Stimulated activated memory B cell treated with anti-CD40 and anti-IgM and Interleukin-4, amounts not matched to agents 10 μg/mL and 1 μg/mL and 100 μg/mL, for 72 hours (primary cell): ENCODE results near the gene BAD.

Experiments used
- ATAC-seq: fragments of 150-1000 bp; cut with Tn5 transposase; 2 replicates; pipeline ENCODE4 v1.10.0; 2021
- H3K27ac Mint-ChIP-seq: one replicate; pipeline ENCODE4 v1.8.0; 2022; ENCODE audit warnings: mild to moderate bottlenecking, mixed read lengths
- H3K27me3 Mint-ChIP-seq: one replicate; pipeline ENCODE4 v1.8.0; 2022; ENCODE audit warnings: mixed read lengths
- H3K36me3 Mint-ChIP-seq: one replicate; pipeline ENCODE4 v1.8.0; 2022; ENCODE audit warnings: mixed read lengths
- H3K4me1 Mint-ChIP-seq: one replicate; pipeline ENCODE4 v1.8.0; 2022; ENCODE audit warnings: mixed read lengths
- H3K4me3 Mint-ChIP-seq: one replicate; pipeline ENCODE4 v1.8.0; 2022; ENCODE audit warnings: mild to moderate bottlenecking, moderate library complexity, mixed read lengths
- H3K9me3 Mint-ChIP-seq: one replicate; pipeline ENCODE4 v1.8.0; 2022; ENCODE audit warnings: mixed read lengths

The BAD gene

DNA sequence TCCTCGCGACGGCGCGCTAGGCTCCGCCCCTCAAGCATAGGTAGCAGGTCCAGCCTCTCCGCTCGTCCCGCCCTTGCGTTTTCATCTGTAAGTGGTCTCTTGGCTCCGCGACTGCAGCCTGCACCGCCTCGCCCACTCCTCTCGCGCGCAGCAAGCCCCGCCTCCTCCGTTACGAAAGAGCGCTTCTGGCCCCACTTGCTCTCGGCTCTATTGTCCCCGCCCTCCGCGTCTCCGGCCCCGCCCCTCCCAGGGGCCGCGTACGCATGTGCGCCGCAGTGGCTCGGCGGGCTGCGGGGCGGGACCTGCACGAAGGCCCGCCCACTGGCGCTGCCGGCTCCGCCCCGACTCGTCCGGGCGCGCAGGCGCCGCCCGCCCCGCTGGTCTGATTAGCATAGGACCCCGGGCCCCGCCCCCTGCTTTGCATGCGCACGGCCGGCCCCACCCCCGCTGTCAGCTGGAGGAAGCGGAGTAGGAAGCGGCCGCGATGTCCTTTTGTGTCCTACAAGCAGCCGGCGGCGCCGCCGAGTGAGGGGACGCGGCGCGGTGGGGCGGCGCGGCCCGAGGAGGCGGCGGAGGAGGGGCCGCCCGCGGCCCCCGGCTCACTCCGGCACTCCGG, 20.7 kb upstream of the BAD start, which contains the start of gene ESRRA:
ESRRA (plus strand) TSS at position 450 of the 616 bp plus-strand sequence. CDS start 1,656 bp downstream, outside the sequence.
- H3K27ac Mint-ChIP-seq, result peak within 1 kb of the TSS; percentile 99
- ATAC-seq, result peak; percentile 91
- H3K9me3 Mint-ChIP-seq, result no peaks in the 10 kb centered on the region
- peaks cover 5% of the 10 kb centered on the region for H3K36me3 Mint-ChIP-seq
- peak within 1 kb of the TSS; percentile 99 for H3K4me3 Mint-ChIP-seq
- peaks cover 35% of the 10 kb centered on the region for H3K4me1 Mint-ChIP-seq
- peaks cover 12% of the 10 kb centered on the region for H3K27me3 Mint-ChIP-seq

- H3K4me1 Mint-ChIP-seq, result peaks cover 42% of the 10 kb centered on the region
- peak; percentile 56 for ATAC-seq
- no peaks in the 10 kb centered on the region for H3K9me3 Mint-ChIP-seq
- peaks cover 5% of the 10 kb centered on the region for H3K36me3 Mint-ChIP-seq
- peak overlapping the region; percentile 94 for H3K4me3 Mint-ChIP-seq
- H3K27ac Mint-ChIP-seq, result peak overlapping the region; percentile 99
- peaks cover 19% of the 10 kb centered on the region for H3K27me3 Mint-ChIP-seq
Measured at GRCh38 chr11:64304316-64305072, 20.0 kb upstream of the BAD start.

GRCh38 chr11:64304032-64304315, 19.5 kb upstream of the BAD start:
- H3K27ac Mint-ChIP-seq, result peak overlapping the region; percentile 99
- H3K9me3 Mint-ChIP-seq, result no peaks in the 10 kb centered on the region

DNA sequence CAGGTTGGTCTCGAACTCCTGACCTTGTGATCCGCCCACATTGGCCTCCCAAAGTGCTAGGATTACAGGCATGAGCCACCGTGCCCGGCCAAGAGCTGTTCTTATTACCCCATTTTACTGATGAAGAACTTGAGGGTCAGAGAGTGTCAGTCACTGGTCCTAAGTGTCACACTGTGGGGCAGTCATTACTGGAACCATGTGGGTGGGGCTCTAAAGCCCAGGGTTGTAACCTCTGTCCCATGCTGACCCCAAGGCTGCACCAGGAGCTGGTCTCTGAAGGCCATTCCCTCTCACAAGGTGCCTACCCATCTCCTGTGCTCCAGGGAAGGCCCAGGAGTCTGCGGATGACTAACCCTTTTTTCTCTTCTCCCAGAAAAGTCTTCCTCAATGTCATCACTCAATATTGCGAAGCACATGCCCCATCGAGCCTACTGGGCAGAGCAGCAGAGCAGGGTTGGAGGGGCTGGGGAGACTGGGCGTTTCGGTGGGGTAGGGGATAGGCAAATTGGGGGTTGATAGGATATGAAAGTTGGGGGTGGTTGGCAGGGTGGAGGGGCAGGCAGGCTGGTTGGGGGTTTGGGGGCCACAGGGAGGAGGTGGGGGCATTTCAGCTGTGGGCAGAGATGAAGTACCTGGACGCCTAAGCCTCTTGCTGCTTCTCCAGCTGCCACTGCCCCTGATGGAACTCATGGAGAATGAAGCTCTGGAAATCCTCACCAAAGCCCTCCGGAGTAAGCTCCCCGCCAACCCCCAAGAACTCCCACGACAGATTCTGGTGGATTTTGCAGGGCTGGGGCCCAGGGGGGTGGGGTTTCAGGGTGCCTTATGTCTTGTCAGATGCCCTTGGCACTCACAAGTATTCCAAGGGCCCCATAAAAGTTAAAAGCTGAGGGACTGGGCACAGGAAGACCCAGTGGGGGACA, 18.9 kb upstream of the BAD start:
- no peak for ATAC-seq
- peak overlapping the region; percentile 99 for H3K27ac Mint-ChIP-seq
- no peaks in the 10 kb centered on the region for H3K9me3 Mint-ChIP-seq
- peaks cover 31% of the 10 kb centered on the region for H3K27me3 Mint-ChIP-seq
- H3K36me3 Mint-ChIP-seq, result peaks cover 5% of the 10 kb centered on the region
- H3K4me3 Mint-ChIP-seq, result peak overlapping the region; percentile 94
- H3K4me1 Mint-ChIP-seq, result peaks cover 47% of the 10 kb centered on the region

More at GRCh38 chr11:64304032-64304315, 19.5 kb upstream of the BAD start:
- H3K36me3 Mint-ChIP-seq, result peaks cover 5% of the 10 kb centered on the region
- peak overlapping the region; percentile 94 for H3K4me3 Mint-ChIP-seq
- H3K27me3 Mint-ChIP-seq, result peaks cover 25% of the 10 kb centered on the region
- ATAC-seq, result no peak
- peaks cover 47% of the 10 kb centered on the region for H3K4me1 Mint-ChIP-seq

DNA sequence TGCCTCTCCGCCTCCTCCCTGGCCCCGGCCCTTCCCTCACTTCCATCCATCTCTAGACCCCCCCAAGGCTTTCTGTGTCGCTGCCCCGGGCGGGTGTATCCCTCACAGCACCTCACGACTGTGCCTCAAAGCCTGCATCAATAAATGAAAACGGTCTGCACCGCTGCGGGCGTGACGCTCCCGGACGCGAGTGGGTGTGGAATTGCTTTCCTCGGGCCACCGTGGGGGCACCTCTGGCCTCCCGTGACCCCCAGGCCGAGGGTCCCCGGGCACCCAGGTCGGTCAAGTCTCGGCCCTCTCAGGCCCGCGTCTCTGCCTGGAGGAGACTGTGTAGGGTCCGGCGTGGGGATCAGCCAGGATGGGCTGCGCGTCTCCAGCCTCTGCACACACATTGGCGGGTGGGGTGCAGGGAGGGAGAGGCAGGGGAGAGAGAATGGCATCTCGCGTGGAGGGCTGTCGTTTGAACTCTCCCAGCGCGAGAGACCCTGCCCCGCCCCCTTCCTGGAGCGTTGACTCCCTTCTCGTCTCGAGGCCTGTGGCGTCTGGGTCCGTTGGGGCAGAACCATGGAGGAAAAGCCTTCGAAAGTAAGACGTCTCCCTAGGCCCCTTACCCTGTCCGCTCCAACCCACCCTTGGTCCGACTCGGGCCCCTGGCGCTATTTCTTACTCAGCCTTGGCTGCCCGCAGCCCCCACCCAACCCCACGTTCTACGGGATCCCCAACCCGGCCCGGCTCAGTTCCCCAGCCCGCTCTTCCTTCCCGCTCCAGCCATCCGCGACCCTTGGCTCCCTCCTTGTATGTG, 15.6 kb upstream of the BAD start, which contains the start of gene CATSPERZ:
CATSPERZ (plus strand) TSS at position 512 of the 802 bp plus-strand sequence; CDS start at position 565, 53 bp downstream.
- H3K4me3 Mint-ChIP-seq, result peak within 1 kb of the TSS; percentile 67
- H3K27me3 Mint-ChIP-seq, result peaks cover 64% of the 10 kb centered on the region
- peaks cover 37% of the 10 kb centered on the region for H3K4me1 Mint-ChIP-seq
- H3K36me3 Mint-ChIP-seq, result no peaks in the 10 kb centered on the region
- H3K9me3 Mint-ChIP-seq, result no peaks in the 10 kb centered on the region
- no peak for ATAC-seq
- no peak within 1 kb of the TSS for H3K27ac Mint-ChIP-seq

DNA sequence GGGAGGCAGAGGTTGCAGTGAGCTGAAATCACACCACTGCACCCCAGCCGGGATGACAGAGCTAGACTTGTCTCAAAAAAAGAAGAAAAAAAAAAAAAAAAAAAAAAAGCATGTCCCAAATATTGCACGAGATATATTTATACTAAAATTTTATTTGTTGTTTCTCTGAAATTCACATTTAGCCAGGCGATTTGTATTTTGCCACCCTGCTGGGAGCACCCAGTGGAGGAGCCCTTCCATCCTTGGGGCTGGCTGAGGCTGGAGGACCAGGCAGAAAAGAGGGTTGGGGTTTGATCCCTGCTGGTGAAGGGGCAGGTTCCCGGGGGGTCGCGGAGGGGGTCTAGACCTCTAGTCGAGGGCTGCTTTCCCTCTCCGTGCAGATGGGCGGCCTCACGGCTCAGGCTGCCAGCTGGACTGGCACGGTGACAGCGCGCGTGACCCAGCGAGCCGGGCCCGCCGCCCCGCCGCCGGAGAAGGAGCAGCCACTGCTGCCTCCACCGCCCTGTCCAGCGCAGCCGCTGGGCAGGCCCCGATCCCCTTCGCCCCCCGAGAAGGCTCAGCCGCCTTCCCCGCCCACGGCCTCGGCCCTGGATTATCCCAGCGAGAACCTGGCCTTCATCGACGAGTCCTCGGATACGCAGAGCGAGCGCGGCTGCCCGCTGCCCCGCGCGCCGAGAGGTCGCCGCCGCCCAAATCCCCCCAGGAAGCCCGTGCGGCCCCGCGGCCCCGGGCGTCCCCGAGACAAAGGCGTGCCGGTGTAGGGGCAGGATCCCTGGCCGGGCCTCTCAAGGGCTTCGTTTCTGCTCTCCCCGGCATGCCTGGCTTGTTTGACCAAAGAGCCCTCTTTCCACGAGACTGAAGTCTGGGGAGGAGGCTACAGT, 14.7 kb upstream of the BAD start:
- Mint-ChIP-seq H3K36me3 (no peaks in the 10 kb centered on the region), H3K9me3 (no peaks in the 10 kb centered on the region), H3K27me3 (peaks cover 72% of the 10 kb centered on the region), H3K4me3 (peak overlapping the region; percentile 29), H3K4me1 (peaks cover 34% of the 10 kb centered on the region), H3K27ac (no peak overlapping the region)
- no peak for ATAC-seq

DNA sequence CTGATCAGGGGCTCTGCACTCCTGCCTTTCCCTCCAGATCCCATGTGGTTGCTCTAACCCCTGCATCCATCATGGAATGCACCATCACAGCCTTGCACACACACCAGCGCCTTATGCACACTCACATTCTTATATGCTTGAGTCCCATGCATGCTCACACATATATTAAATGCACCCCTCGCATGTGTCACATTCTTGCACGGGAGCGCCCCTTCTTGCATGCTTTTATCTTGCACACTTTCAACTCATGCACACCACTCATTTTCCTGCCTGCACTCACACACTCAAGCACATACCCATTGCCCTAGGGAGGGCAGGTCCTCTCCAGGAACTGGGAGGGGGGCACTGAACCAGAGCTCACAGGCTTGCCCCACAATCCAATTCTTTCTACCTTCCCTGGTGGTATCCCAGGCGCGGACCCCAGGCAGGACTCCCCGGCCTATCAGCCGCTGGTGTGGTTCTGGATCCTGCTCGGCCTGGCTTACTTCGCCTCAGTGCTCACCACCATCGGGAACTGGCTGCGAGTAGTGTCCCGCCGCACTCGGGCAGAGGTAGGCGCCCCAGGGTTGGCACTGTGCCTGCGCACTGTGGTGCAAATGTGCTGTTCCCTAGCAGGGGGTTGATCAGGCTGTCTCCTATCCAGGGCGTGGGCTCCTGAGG, 13.4 kb upstream of the BAD start:
- H3K36me3 Mint-ChIP-seq, result no peaks in the 10 kb centered on the region
- ATAC-seq, result no peak
- peaks cover 86% of the 10 kb centered on the region for H3K27me3 Mint-ChIP-seq
- H3K9me3 Mint-ChIP-seq, result no peaks in the 10 kb centered on the region
- no peak overlapping the region for H3K27ac Mint-ChIP-seq
- peaks cover 28% of the 10 kb centered on the region for H3K4me1 Mint-ChIP-seq
- no peak overlapping the region for H3K4me3 Mint-ChIP-seq

GRCh38 chr11:64296830-64297698, 12.6 kb upstream of the BAD start:
- ATAC-seq, result no peak
- Mint-ChIP-seq H3K36me3 (no peaks in the 10 kb centered on the region), H3K4me3 (no peak overlapping the region), H3K27me3 (peaks cover 93% of the 10 kb centered on the region), H3K4me1 (peaks cover 35% of the 10 kb centered on the region), H3K27ac (no peak overlapping the region), H3K9me3 (no peaks in the 10 kb centered on the region)

DNA sequence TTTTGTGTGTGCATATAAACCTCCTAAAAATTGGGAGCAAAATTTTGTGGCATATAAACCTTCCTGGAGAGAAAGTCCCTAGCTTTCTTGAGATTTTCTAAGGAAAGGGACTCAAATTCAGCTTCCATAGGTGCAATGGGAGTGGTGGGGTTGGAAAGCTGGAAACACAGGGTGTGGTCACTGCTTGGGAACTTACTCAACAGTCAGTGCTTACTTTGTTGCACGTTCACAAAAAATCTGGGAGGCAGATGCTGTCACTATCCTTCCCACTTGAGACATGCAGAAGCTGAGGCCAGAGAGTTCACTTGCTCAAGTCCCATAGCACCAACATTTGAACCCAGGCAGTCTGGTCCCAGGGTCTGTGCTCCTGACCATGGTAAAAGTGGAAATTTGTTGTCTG, 11.8 kb upstream of the BAD start:
- no peak overlapping the region for H3K4me3 Mint-ChIP-seq
- H3K27ac Mint-ChIP-seq, result no peak overlapping the region
- H3K36me3 Mint-ChIP-seq, result no peaks in the 10 kb centered on the region
- H3K27me3 Mint-ChIP-seq, result peaks cover 91% of the 10 kb centered on the region
- peaks cover 35% of the 10 kb centered on the region for H3K4me1 Mint-ChIP-seq
- no peak for ATAC-seq
- no peaks in the 10 kb centered on the region for H3K9me3 Mint-ChIP-seq

DNA sequence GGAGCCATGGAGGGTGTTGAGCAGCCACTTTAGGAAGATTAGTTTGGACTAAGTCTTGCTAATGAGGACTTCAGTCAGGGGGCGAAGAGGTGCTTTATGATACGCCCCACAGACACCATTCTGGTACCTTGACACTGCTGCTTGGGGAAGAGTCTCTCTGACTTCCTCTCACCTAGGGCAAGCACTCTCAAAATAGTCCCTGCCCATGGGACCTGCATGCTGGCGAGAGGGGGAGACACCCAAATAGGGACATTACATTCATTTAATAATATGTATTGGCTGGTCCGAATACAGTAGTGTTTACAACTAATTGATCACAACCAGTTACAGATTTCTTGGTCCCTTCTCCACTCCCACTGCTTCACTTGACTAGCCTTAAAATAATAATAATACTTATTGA, 11.3 kb upstream of the BAD start:
- H3K4me1 Mint-ChIP-seq, result peaks cover 35% of the 10 kb centered on the region
- peaks cover 2% of the 10 kb centered on the region for H3K36me3 Mint-ChIP-seq
- peaks cover 91% of the 10 kb centered on the region for H3K27me3 Mint-ChIP-seq
- H3K27ac Mint-ChIP-seq, result no peak overlapping the region
- H3K4me3 Mint-ChIP-seq, result no peak overlapping the region
- no peaks in the 10 kb centered on the region for H3K9me3 Mint-ChIP-seq
- ATAC-seq, result no peak

DNA sequence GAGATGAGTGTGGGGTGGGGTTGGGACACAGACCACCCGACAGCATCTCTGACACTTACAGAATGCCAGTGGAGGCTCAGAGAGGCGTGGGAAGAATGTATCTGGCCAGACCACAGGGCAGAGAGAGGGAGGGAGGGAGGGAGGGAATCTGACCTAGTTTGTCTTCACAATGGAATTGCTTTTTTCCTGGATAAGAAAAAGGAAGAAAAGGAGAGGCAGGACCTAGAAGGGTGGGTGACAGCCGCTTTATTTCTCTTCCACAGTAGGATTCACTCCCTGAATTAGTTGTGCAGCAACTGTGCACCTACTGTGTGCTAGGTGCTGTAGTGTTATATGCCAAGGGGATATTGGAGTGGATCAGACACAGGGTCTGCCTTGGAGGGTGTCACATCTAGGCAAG, 10.3 kb upstream of the BAD start:
- H3K9me3 Mint-ChIP-seq, result no peaks in the 10 kb centered on the region
- ATAC-seq, result no peak
- no peak overlapping the region for H3K4me3 Mint-ChIP-seq
- H3K27ac Mint-ChIP-seq, result no peak overlapping the region
- peaks cover 89% of the 10 kb centered on the region for H3K27me3 Mint-ChIP-seq
- peaks cover 8% of the 10 kb centered on the region for H3K36me3 Mint-ChIP-seq
- H3K4me1 Mint-ChIP-seq, result peaks cover 28% of the 10 kb centered on the region

DNA sequence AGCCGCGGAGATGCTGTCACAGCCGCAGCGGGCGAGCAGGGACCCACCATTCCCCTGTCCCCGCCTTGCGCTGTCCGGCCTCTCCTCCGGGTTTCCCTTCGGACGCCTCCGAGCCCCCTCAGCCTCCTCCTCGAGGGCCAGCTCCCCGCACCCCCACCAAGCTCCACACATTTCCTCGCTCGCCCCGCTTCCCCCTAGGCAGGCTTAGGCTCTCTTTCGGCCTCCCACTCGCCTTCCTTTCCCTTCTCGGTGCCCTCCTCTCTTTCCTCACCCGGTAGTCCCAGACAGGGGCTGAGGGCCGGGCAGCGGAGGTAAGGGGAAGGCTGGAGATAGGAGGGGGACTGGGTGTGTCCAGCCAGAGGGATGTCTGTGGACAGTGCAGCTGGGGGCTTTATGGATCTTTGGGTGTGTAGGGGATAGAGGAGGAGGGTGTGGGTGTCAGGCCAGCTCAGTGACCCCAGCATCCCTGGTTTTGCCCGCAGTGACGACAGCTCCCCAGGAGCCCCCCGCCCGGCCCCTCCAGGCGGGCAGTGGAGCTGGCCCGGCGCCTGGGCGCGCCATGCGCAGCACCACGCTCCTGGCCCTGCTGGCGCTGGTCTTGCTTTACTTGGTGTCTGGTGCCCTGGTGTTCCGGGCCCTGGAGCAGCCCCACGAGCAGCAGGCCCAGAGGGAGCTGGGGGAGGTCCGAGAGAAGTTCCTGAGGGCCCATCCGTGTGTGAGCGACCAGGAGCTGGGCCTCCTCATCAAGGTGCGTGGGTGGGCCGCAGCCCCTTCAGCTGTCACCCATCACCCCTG, 8.2 kb upstream of the BAD start:
- no peaks in the 10 kb centered on the region for H3K9me3 Mint-ChIP-seq
- ATAC-seq, result peak; percentile 40
- peaks cover 68% of the 10 kb centered on the region for H3K27me3 Mint-ChIP-seq
- H3K4me1 Mint-ChIP-seq, result peaks cover 18% of the 10 kb centered on the region
- H3K36me3 Mint-ChIP-seq, result peaks cover 17% of the 10 kb centered on the region
- H3K27ac Mint-ChIP-seq, result no peak overlapping the region
- H3K4me3 Mint-ChIP-seq, result peak overlapping the region; percentile 68
